GM19328 (cell line): ENCODE results near the gene DNAJC18.
A peak's percentile ranks its signal among the peaks of the same experiment; 100 is the strongest.

Experiments used
- ATAC-seq: cut with Tn5 transposase; IDR thresholded peaks from one replicate; pipeline ENCODE4 v1.9.1; 2021; ENCODE audit warnings: mild to moderate bottlenecking, moderate library complexity; ENCODE audit not compliant: unreplicated experiment

DNAJC18 gene

DNA sequence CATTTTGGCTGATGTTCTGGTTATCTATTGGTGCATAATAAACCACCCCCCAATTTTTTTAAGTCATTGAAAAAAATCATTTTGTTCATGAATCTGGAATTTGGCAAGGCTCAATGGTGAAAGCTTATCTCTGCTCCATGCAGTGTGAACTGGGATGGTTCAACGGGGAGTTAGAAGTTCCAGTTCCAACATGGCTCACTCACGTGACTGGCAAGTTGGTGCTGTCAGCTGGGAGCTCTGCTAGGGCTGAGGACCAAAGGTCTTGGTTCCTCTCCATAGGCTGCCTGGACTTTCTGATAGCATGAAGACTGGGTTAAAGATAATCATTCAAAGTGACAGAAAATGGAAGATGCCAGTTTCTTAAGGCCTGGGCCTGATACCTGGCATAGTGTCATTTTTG lies 32.4 kb downstream of the DNAJC18 start:
- no peak for ATAC-seq

DNA sequence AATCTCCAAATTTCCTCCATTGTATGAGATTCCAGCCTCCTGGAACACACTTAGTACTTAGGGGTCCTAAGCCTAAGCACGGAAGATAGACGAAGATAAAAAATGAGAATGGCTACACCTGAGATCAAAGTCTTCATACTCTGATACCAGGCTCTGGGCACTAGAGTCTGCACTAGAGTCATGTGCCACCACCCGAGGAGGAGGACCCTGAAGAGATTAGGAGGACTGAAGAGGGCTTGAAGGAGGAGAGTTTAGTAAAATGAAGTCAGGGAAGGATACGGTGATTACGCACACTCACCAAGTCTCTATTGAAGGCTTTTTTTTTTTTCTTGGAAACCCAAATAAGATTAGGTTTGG lies 34.9 kb downstream of the DNAJC18 start:
- ATAC-seq = no peak

DNA sequence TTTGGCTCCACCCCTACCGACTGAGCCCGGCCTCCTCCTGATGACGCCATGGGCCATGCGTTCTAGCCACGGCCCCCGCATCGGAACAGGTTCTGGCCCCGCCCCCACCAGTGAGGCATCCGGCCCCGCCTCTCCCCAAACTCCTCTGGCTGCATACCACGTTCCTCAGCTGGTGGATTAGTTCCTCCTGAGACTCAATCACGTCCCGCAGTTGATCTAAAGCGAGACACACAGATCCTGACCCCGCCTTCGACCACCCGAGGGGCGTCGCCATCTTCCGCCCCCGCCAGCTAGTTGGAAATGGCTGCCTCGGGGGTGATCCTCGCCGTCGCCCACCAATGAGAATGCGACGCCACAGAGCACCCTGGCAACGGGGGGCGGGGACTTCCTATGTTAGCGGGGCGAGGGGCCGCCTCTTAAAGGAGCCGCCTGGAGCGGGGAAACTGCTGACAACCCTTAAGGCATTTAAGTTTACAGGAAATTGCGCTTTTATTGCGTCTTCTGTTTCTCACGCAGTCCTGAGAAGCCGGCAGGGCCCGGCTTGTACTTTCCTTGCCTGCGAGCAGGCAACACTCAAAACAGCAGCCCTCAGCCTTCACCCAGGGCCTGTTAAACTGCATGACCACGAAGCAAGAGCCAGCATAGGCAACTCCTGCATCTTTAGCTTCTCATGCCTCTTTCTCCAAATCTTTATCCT lies 35.4 kb downstream of the DNAJC18 start, which contains the start of gene SPATA24:
SPATA24 (minus strand) TSS at position 303 of the 697 bp plus-strand sequence; CDS start at position 274, 29 bp downstream.
- ATAC-seq = peak; percentile 79

DNA sequence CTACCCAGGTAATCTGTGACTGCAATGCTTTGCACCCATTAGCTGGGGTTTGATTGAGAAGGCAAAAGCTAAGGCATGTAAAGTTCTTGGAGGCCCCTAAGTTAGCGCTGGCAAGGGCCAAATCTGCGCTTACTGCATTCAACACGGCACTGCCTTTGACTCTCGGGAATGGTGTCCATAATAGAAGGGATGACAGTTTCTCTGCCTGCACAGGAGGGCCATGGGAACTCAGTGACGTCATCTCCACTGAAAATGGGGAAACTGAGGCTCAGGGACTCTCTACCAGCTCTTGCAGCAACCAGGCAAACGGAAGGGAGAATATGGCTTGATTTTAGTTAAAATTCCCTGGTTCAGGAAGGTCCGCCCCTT lies 35.9 kb downstream of the DNAJC18 start:
- no peak for ATAC-seq

DNA sequence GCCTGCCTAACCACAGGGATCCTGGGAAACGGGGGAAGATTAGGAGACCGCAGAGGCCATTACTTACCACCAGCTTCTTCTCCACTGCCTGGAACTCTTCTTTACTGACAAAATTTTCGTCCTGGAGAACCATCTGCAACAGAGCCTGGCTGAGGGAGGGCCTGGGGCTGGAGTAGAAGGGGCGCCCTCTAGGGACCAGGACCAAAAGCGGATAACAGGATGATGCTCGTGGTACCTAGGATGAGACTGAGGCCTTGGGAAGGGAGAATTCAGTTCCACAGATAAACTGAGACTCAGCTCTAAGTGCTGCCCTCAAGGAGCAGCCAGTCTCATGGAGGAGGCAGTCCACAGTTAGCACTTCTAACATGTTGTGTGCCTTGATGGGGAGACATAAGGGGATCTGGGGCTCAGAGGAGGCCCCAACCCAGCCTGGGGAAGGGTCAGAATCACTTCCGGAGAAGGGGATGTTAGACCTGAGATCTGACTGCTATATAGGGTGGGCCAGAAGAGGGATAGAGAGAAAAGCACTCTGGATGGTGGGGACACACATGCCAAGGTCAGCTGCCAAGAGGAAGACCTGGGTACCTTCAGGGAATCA lies 36.7 kb downstream of the DNAJC18 start:
- ATAC-seq = no peak

DNA sequence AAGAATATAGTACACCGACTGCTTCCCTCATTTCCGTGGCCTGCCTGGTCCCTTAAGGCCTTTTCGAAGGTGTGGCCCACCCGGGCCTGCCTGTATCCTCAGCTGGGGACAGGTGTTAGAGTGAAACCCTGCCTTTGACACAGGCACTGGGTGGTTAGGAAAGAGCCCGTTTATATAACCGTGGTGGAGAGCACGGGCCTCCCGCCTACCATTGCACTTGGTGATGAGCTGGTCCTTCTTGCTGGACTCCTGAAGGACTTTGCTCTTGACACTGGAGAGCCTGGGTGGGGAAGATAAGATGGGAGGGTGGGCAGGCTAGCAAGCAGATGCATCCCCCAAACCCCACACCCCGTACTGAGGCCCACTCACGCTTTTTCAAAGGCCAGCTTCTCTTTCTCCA lies 37.8 kb downstream of the DNAJC18 start:
- ATAC-seq = no peak

DNA sequence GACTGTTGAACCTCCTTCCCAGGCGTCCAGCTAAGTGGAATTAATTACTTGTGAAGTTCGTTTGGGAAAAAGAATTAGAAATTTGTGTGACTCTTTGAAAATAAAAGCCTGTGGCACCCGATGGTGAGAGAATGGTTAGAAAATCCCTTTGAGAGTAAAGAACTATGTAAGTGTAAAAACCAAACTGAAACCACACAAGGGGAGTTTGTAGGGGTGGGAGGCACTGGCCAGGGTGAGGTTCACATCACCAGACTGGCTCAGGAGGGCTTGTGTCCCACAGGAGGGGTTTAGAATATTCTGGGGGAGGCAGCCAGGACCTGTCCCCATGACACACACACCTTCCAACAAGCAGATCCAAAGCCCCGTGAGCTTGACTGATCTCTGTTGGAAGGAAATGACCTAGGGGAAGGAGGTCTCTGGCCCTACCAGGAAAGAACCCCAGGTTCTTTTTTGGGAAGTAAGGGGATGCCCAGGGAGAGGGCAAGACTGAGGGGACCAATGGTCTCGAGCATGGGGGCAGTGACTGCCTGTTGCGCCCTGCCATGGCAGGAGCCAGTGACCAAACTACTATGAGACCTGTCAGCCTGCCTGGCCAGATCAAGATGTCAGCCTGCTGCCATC lies 39.7 kb downstream of the DNAJC18 start:
- ATAC-seq = no peak

DNA sequence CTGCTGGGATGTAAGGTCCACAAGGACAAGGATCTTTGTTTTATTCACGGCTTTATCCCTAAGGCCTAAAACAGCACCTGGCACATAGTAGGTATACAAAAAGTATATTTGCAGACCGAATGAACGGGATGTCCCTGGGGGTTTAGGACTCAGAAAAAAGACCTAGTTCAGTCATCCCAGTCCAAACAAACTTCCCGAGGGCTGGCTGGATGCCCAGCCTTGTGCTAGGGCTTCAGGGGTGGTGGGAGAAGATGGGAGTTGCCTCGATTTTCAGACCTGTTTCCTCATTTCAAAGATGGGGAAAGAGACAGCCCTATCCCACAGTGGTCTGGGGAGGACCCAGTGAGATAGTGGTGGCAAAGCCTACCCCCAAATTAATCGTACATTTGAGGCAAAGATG lies 41.4 kb downstream of the DNAJC18 start:
- ATAC-seq = no peak

DNA sequence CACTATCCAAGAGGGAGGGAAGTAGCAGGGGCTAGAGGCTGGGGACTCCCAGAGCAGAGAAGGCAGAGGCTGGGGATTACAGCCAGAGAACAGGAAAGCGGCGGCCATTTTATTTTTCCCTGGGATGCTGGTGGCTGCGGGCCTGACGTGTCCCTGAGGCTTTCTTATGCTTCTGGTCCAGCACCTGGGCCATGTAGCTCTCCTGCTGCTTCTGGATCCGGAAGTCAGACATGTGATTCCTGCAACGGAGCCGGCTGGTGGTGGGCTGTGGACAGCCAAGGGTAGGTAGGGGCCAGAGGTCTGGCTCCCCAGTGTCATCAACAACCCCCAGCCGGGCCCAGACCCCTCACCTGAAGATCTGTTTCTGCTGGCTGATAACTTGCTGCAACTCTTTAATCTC lies 42.6 kb downstream of the DNAJC18 start:
- ATAC-seq = no peak

DNA sequence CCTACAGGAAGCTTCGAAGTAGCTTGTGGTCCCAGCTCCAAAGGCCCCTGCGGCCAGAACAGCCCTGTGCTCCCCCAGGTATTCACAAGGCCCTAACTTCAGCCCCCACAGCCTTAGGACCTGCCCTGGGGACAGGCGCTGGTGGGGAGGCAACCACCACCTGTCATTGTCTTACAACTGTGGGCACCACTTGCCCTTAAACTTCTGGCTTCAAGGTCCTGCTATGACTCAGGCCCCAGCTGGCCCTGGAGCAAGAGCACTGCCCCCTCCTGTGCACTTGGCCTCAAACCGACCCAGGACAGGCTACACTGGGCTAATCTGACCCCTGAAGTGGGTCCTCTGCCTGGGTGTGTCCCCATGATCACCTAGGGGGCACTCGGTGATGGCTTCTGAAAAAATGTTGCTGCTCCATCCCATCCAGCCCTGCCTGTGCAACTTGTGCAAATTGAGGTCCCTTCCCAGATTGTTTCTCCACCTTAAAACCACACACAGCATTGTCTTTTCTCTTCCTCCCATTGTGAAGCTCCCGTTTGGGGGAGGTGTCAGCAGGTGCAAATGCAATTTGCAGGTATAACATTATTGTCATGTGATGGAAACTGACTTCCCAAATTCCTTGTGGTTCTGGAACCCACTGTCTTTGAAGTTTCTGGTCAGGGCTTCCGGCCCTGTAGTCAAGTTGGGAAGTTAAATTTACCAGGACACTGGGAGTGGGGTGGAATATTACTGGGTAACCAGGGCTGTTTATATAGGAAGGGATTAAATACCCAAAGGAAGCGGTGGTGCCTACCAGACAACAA lies 43.3 kb downstream of the DNAJC18 start:
- no peak for ATAC-seq

DNA sequence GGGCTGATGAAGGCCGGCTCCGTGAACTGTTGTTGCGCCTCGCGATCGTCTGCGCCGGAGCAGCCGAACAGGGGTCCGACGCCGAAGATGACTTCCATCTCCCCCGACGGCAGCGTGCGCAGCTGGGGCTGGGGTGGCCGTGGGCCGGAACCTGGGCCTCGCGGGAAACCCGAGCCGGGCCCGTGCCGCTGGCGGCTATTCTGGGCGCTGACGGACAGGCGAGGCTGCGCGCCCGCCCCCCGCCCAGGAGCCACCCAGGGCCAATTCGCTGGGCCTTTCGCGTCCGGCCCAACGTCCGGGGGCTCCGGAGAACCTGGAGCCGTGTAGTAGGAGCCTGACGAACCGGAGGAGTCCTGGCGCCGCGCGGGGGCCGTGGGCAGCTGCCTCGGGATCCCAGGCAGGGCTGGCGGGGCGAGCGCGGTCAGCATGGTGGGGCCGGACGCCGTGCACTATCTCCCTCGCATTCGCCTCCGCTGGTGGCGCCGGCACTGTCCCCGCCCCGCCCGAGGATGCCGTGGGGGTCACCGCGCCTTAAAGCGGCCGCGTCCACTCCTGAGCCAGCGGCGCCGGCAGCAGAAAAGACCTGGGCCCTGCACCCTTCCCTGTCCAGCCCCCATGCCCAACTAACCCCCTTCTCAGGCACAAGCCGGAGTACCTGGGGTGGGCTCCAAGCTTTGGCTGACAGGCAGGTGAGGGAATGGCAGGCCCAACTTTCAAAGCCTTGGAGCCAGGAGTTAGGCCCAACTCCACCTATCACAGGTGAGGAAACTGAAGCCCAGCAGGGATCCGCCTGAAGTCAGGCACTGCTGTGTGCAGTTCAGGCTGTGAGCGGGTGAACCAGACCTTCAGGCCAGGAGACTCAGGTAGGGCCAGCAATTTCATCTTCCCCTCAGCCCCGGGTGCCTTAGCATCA lies 44.4 kb downstream of the DNAJC18 start, which contains the start of gene PROB1:
PROB1 (minus strand) TSS at position 451 of the 913 bp plus-strand sequence; CDS start at position 428, 23 bp downstream.
- ATAC-seq = no peak

DNA sequence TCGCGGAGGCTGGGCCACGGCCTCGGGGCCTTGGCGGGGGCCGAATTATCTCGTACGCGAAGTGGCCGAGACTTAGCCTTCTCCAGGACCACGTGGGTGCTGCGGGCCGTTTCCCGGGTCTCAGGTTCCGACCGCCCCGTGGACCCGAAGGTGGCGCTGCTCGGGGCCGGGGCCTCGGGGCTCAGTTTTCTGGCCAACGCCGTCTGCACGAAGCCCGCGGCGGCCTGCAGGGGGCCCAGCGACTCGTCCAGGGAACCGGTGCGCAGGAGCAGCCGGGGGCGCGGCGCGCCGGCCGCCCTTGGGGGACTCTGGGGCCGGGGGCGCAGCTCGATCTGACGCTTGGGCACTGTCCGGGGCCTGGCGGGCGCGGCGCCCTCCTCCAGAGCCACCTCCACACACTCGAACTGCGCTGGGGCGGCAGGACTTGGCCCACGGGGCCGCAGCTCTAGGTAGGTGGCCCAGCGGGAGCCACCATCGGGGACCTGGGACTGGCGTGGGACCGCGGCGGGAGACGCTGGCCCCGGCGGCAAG lies 45.1 kb downstream of the DNAJC18 start:
- no peak for ATAC-seq

DNA sequence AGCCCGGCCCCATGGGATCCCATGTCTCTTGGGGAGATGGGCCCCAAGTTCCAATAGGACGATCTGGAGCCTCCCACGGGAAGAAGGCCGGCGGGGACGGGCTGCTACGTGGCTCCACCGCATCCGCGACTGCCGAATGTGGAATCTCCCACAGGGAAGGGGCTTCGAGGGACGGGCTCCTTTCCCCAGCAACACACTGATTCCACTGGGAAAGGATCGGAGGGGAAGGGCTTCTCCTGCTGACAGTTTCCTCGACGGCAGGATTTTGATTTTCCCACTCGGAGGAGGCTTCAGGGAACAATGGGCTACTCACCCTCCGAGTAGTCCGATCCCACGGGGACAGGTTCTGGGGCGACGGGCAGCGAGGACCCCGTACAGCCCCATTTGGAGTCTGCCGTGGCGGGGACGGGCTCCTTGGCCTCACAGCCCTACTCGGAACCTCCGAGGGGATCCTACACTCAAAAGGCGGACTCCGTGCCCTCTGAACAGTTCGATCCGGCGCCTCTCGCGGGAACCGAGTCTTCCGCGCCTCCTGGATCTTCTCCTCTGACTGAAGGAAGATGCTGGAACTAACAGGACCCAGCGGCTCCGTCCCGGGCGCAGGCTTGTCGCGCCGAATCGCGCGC lies 45.7 kb downstream of the DNAJC18 start:
- no peak for ATAC-seq

DNA sequence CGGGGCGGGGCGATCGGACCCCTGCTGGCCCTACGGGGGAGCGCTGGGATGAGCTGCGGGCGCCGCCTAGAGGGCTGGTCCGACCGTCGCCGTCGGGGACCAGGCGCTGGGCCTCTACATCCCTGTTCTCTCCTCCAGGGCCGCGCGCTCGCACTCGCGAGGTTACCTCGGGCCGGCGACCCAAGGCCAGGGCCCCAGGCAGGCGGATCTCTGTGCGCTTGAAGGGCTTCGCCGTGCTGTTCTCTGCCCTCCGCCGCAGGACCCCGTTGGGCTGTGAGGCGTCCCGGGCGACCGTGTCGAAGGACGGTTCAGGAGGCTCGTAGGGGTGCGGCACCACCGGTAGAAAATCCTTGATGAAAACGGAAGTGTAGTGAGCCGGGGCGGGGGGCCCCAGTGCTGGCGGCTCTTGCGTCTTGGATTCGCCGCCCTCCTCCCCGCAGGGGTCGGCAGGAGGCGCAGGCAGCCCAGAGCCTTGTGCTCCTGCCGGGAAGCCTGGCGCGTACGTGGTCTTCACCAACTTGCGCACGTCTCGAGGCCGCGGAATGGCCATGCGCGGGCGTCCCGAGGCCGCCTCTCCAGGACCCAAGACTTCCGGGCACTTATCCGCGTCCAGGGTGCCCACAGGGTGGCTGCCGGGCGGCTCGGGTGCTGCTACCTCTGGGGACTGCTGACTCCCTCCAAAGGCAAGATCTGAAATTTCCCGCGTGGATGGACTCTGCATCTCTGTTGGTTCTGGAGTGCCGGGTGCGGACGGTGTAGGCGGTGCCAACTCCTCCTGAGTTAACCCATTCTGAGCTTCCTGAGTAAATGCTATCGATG lies 46.4 kb downstream of the DNAJC18 start:
- peak; percentile 43 for ATAC-seq

DNA sequence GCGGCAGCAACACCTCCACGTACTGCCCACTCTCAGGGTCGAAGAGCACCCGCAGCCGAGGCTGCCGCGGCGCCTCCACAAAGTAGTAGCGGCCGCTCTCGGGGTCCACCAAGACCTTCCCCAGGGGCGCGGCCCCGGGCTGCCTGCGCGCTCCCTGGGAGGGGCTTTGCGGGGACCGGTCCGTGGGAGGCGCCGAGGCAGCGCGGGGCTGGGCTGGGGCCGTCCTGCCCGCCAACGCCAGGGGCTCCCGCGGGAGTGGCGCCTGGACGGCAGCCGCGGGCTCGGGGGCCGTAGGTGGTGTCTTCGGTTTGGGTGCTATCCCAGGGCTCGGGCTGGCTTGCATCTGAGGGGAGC lies 47.0 kb downstream of the DNAJC18 start:
- ATAC-seq = peak; percentile 12

DNA sequence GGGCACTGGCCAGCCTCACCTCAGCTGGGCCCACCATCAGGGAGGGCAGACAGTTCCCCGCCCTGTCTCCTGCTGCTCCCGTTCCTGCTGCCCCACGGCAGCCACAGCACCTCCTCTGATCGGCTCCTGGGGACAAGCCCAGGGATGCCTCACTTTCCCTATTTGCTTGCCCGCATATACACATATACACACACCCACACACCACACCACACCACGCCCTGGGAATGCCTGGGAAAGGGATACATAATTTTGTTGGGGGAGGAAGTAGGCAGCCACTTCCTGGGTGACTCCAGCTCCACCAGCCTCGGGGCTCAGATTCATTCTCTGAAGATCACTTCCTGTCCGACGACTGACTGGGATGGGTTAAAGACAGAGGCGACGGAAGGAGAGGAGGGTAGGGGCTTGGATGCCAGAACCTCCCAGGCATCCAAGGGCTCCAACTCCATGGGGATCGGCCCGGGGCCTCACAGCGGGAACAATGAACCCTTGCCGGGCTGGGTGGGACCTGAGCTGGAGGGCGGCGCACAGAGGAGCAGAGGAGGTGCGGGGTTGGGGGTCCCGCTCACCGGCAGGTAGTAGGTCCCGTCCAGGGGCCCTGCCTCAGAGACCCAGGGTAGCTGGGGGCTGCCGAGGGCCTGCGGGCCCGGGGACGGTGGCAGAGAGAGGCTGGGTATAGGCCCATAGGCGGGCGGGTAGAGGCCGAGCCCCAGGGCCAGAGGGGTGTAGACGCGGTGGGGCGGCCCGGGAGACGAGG lies 47.6 kb downstream of the DNAJC18 start:
- no peak for ATAC-seq

DNA sequence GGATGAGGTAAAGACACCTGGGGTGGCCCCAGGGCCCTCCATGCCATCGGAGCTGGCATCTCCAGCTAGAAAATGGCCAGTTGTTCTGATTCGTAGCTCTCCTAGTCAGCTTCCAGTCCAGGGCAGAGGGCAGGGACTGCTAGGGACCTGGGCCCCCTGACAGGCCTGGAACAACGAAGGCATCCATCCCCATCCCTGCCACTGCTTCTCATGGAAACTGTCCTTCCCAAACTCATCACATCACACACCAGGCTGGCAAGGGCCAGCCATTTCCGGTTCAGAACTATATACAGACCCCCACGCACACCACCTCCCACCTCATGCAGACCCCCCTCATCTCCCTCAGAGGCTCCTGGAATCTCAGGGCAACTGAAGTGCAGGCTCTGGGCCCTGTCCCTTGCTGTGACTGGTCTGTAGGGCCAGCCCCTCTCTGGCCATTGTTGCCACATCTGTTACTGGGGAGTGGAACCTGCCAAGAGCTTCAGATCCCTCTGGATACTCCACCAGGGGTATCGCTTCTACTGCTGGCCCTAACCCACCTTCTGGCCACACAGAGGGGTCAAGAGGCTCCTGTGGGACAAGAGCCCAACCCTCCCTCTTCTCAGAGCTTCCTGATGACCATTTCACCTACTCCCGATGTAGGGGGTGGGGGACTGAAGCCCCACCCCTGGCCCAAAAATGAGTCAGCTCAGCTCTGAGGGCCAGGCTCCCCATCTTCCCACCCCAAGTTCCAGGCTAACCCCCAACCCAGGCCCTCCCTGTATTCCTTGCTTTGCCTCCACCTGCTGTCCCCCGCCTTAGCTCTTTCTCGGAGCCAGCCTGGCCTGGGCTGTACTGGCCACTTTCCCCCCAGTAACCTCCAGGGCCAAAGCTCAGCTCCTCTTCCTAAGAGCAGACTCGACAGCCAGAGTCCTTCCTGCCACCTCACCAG lies 48.4 kb downstream of the DNAJC18 start:
- no peak for ATAC-seq
